ENCODE data around the gene MCM8.

The MCM8 gene

DNA sequence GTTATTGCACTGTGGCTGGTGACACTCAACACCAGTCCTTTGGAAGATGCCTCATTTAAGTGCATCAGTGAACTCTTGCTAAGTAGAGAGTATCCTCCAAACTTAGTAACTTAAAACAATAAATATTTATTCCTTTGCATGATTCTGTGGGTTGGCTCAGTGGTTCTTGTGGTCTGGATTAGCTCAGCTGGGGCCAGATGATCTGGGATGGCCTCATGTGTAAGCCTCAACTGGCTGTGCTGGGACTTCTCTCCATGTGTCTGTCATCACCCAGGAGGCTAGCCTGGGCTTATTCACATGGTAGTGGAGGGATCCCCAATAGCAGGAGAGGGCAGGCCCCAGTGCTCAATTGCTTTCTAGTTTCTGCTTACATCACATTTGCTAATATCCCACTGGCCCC lies 95.1 kb downstream of the MCM8 start:
- DNase-seq, result no peak

DNA sequence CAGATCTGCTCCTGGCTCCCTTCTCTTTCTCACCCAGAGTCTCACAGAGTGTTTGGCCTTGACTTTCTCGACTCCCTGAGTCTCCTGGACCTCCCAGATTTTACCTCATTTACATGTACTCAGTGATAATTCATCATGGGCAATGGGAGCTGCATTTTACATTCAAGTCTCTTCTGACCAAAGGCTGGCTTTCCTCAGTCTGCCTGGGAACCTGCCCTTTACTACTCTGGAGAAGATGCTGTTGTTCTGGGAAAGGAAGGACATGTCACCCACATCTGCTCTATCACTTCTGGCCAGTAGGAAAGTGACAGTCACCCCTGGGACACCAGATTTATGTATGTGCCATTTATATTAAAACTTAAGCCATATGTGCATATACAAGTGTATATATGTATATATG lies 96.0 kb downstream of the MCM8 start:
- no peak for DNase-seq

GRCh38 chr20:6048391-6048790 lies 97.9 kb downstream of the MCM8 start:
- DNase-seq, result no peak
